ENCODE results near the gene PRKCA. TPM values are rescaled to one million over a fixed set of nuclear protein-coding genes. Genes with fewer than 3 reads are reported as not detected.

Gene PRKCA
- total RNA-seq, 1 donor from 2014 or later: 5.4 TPM

GRCh38 chr17:66369830-66370229 lies 67.4 kb downstream of the PRKCA start:
- DNase-seq (no peak), ATAC-seq (ENCODE audit: poor library complexity) (no peak)
- intact Hi-C loops (cut with DNase I): no loop called here

- no peak for DNase-seq
- no peak for ATAC-seq (ENCODE audit: poor library complexity)
- intact Hi-C loops (cut with DNase I): no loop called here
These were observed 69.1 kb downstream of the PRKCA start for GRCh38 chr17:66371561-66371960.

- ATAC-seq (ENCODE audit: poor library complexity) (no peak), DNase-seq (no peak)
- intact Hi-C loops (cut with DNase I): no loop called here
These were observed 69.8 kb downstream of the PRKCA start for GRCh38 chr17:66372182-66372581.

- ATAC-seq (ENCODE audit: poor library complexity): no peak
- intact Hi-C loops (cut with DNase I): no loop called here
- no peak for DNase-seq
These were observed 70.7 kb downstream of the PRKCA start for GRCh38 chr17:66373079-66373478.

GRCh38 chr17:66373944-66374817 lies 71.8 kb downstream of the PRKCA start:
- ATAC-seq (ENCODE audit: poor library complexity): peak; percentile 87
- intact Hi-C loops (cut with DNase I): no loop called here

GRCh38 chr17:66375121-66375520 lies 72.7 kb downstream of the PRKCA start:
- ATAC-seq (ENCODE audit: poor library complexity) (no peak), DNase-seq (no peak)
- intact Hi-C loops (cut with DNase I): no loop called here

More at GRCh38 chr17:66373944-66374817, 71.8 kb downstream of the PRKCA start:
- DNase-seq: peak; percentile 63

GRCh38 chr17:66378296-66378695 lies 75.9 kb downstream of the PRKCA start:
- intact Hi-C loops (cut with DNase I): no loop called here
- no peak for DNase-seq
- no peak for ATAC-seq (ENCODE audit: poor library complexity)

GRCh38 chr17:66379544-66379943 lies 77.1 kb downstream of the PRKCA start:
- DNase-seq (no peak), ATAC-seq (ENCODE audit: poor library complexity) (no peak)
- intact Hi-C loops (cut with DNase I): no loop called here

- intact Hi-C loops (cut with DNase I): no loop called here
- ATAC-seq (ENCODE audit: poor library complexity) (no peak), DNase-seq (no peak)
These were observed 77.6 kb downstream of the PRKCA start for GRCh38 chr17:66379996-66380395.

- ATAC-seq (ENCODE audit: poor library complexity): no peak
- DNase-seq: no peak
- intact Hi-C loops (cut with DNase I): no loop called here
These were observed 79.4 kb downstream of the PRKCA start for GRCh38 chr17:66381701-66382362.

- ATAC-seq (ENCODE audit: poor library complexity): no peak
- intact Hi-C loops (cut with DNase I): no loop called here
- no peak for DNase-seq
These were observed 80.9 kb downstream of the PRKCA start for GRCh38 chr17:66383333-66383732.

- intact Hi-C loops (cut with DNase I): no loop called here
- ATAC-seq (ENCODE audit: poor library complexity): no peak
These were observed 84.3 kb downstream of the PRKCA start for GRCh38 chr17:66386498-66387351.

GRCh38 chr17:66387392-66387981 lies 85.1 kb downstream of the PRKCA start:
- DNase-seq: no peak
- ATAC-seq (ENCODE audit: poor library complexity): no peak
- intact Hi-C loops (cut with DNase I): no loop called here

More at GRCh38 chr17:66386498-66387351, 84.3 kb downstream of the PRKCA start:
- no peak for DNase-seq

- DNase-seq (no peak), ATAC-seq (ENCODE audit: poor library complexity) (no peak)
- intact Hi-C loops (cut with DNase I): no loop called here
These were observed 90.5 kb downstream of the PRKCA start for GRCh38 chr17:66392783-66393437.

GRCh38 chr17:66395961-66396360 lies 93.5 kb downstream of the PRKCA start:
- ATAC-seq (ENCODE audit: poor library complexity): no peak
- no peak for DNase-seq
- intact Hi-C loops (cut with DNase I): no loop called here

- intact Hi-C loops (cut with DNase I): no loop called here
- DNase-seq: no peak
- ATAC-seq (ENCODE audit: poor library complexity): no peak
These were observed 95.1 kb downstream of the PRKCA start for GRCh38 chr17:66397486-66397885.

- ATAC-seq (ENCODE audit: poor library complexity): no peak
- no peak for DNase-seq
- intact Hi-C loops (cut with DNase I): no loop called here
These were observed 95.6 kb downstream of the PRKCA start for GRCh38 chr17:66398059-66398458.

- intact Hi-C loops (cut with DNase I): no loop called here
- ATAC-seq (ENCODE audit: poor library complexity) (no peak), DNase-seq (no peak)
These were observed 96.2 kb downstream of the PRKCA start for GRCh38 chr17:66398617-66399016.
